ENCODE measurements around the gene AFM.
"Not testable (repeated sequence)": the region's sequence is repeated elsewhere in the genome, so short reads cannot be mapped to it uniquely, and the experiment has no call there.

The AFM gene

GRCh38 chr4:73541251-73541650 lies 59.7 kb downstream of the AFM start:
- TF ChIP-seq SPI1 (IDR thresholded peaks at IDR 0.05; ENCODE audit: low read depth, low read length) (no peak), POLR2A (IDR thresholded peaks at IDR 0.05; ENCODE audit: low read depth, low read length) (no peak), TAF1 (IDR thresholded peaks at IDR 0.05; ENCODE audit: low read depth, low read length) (no peak), POLR2AphosphoS5 (IDR thresholded peaks at IDR 0.05; ENCODE audit: low read depth, low read length) (no peak), POU2F2 (IDR thresholded peaks at IDR 0.05; ENCODE audit: low read depth, low read length) (no peak), PAX5 (IDR thresholded peaks at IDR 0.05; ENCODE audit: insufficient read depth, low read length, severe bottlenecking) (no peak)
- FAIRE-seq: no peak
- DNase-seq (ENCODE audit: insufficient read length, low spot score): no peak

DNA sequence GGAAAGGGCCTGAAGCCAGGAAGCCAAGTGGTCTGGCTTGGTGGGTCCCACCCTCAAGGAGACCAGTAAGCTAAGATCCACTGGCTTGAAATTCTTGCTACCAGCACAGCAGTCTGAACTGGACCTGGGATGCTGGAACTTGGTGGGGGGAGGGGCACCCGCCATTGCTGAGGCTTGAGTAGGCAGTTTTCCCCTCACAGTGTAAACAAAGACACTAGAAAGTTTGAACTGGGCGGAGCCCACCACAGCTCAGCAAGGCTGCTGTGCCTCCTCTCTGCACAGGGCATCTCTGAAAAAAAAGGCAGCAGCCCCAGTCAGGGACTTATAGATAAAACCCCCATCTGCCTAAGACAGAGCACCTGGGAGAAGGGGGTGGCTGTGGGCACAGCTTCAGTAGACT lies 63.1 kb downstream of the AFM start:
- no peak for TF ChIP-seq TAF1 (IDR thresholded peaks at IDR 0.05; ENCODE audit: low read depth, low read length)
- TF ChIP-seq POU2F2 (IDR thresholded peaks at IDR 0.05; ENCODE audit: low read depth, low read length): no peak
- TF ChIP-seq SPI1 (IDR thresholded peaks at IDR 0.05; ENCODE audit: low read depth, low read length): no peak
- no peak for TF ChIP-seq POLR2A (IDR thresholded peaks at IDR 0.05; ENCODE audit: low read depth, low read length)
- TF ChIP-seq PAX5 (IDR thresholded peaks at IDR 0.05; ENCODE audit: insufficient read depth, low read length, severe bottlenecking): no peak
- TF ChIP-seq POLR2AphosphoS5 (IDR thresholded peaks at IDR 0.05; ENCODE audit: low read depth, low read length): no peak
- FAIRE-seq (no peak), DNase-seq (ENCODE audit: insufficient read length, low spot score) (no peak)

- DNase-seq (ENCODE audit: insufficient read length, low spot score); FAIRE-seq: not testable (repeated sequence)
Observed at GRCh38 chr4:73550865-73551264, 69.3 kb downstream of the AFM start.
